Epithelial cell of esophagus (primary cell): Measurements from ENCODE around the gene MRM3.
"Not testable (repeated sequence)": the region's sequence is repeated elsewhere in the genome, so short reads cannot be mapped to it uniquely, and the experiment has no call there.

Source experiments
- DNase-seq: peaks from one replicate; pipeline ENCODE4 v3.0.0; 2010; ENCODE audit warnings: low read depth
- H3K4me3 ChIP-seq: 2 replicates; pipeline ENCODE4 v1.5.1; 2011; ENCODE audit warnings: mild to moderate bottlenecking, low read length, control low read depth
- TF ChIP-seq, protein P1 (sequence below): IDR thresholded peaks from 2 replicates; pipeline ENCODE4 v1.5.1; 2011; ENCODE audit warnings: low read depth, mild to moderate bottlenecking, low read length, control low read depth, inconsistent platforms; ENCODE audit not compliant: insufficient read depth; ENCODE audit errors: missing control alignments

MRM3 gene

DNA sequence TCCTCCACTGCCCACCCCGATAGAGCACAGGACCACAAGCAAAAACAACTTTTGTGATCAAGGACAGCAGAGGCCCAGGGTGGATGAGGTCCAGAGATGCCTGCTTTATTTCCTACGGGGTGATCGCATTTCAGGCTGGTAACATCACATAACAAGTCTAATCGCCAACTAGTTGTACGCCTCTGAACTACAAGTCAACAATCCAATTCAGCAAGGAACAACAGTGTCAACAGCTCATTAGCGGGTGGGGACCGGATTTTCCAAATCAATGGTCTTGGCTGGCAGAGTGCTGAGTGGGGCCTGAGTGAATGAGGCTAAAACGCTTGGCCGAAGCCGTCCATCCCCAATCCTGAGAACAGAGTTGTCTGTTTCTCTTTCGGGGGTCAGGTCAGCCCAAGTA is 17.1 kb downstream of the MRM3 start:
- no peak for DNase-seq
- TF ChIP-seq, protein P1, sequence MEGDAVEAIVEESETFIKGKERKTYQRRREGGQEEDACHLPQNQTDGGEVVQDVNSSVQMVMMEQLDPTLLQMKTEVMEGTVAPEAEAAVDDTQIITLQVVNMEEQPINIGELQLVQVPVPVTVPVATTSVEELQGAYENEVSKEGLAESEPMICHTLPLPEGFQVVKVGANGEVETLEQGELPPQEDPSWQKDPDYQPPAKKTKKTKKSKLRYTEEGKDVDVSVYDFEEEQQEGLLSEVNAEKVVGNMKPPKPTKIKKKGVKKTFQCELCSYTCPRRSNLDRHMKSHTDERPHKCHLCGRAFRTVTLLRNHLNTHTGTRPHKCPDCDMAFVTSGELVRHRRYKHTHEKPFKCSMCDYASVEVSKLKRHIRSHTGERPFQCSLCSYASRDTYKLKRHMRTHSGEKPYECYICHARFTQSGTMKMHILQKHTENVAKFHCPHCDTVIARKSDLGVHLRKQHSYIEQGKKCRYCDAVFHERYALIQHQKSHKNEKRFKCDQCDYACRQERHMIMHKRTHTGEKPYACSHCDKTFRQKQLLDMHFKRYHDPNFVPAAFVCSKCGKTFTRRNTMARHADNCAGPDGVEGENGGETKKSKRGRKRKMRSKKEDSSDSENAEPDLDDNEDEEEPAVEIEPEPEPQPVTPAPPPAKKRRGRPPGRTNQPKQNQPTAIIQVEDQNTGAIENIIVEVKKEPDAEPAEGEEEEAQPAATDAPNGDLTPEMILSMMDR = no peak
- H3K4me3 ChIP-seq = no peak overlapping the region

DNA sequence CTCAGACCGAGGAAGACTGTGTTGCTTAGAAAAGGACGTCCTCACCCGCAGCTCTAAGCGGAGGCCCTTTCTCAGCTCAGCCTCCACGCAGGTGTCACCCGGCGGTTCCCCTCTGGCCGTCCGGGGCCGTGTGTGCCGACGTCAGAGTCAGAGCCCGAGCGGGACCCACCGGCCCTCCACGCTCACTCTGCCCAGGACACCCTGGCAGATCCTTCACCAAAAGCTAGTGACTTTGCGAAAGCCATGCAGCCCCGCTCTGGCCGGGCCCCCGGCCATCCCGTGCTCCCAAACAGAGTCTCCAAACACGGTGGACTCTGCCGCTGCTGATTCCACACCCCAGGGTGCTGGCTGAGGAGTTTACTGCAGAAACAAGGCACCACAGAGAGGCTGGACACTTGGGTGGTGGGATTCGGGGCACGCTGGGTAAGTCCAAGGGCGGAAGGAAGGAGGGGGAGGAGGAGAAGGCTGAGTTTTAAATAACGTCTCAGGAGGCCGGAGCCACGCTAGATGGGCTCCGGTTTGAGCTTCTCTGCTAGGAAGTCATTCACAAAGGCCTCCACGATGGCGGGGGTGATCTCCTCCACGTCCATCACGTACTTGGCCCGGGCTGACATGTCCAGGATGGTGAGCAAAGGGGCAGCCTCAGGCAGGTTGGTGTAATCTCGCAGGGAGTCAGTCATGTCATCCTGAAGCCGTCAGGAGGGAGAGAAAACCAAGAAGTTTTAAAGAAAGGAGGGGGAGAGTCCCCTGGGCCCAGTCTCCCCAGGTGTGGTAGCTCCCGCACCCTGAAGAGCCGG is 18.5 kb downstream of the MRM3 start:
- no peak overlapping the region for H3K4me3 ChIP-seq
- TF ChIP-seq, protein P1 = no peak
- DNase-seq = no peak

DNA sequence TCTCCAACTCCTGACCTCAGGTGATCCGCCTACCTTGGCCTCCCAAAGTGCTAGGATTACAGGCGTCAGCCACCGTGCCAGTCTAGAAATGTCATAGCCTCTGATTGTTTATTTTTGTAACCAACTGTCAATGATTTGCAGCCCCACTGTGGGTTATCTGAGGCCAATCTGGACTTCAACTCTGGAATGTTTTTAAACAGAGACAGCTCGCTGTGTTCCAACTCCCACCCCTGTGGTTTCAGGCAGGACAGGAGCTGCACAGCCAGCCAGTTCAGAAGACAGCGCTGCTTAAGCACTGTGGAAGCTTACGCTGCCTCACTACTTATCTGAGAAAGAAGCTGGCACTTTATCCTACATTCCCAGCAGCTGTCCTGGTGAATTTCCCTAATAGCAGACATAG is 19.5 kb downstream of the MRM3 start:
- DNase-seq = no peak
- TF ChIP-seq, protein P1 = no peak
- H3K4me3 ChIP-seq = no peak overlapping the region

DNA sequence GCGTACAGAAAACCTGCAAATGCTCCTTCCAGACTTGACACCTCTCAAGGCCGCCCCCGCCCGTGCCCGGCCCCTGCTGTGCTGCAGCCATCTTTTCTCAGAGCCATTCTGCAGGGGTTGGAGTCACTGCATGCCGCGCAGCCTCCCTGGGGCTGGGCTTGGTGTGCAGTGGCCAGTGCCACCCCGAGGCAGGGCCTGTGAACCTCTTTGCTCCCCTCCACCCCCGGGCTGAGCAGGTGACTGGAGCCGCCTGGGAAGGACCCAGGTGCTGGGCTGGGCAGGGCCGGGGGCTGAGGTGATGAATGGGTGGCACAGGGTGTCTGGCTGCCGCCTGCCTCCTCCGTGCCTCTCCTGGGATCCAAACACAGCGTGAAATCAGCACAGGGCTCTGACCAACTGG is 20.3 kb downstream of the MRM3 start:
- TF ChIP-seq, protein P1 = no peak
- DNase-seq = no peak
- H3K4me3 ChIP-seq = no peak overlapping the region

DNA sequence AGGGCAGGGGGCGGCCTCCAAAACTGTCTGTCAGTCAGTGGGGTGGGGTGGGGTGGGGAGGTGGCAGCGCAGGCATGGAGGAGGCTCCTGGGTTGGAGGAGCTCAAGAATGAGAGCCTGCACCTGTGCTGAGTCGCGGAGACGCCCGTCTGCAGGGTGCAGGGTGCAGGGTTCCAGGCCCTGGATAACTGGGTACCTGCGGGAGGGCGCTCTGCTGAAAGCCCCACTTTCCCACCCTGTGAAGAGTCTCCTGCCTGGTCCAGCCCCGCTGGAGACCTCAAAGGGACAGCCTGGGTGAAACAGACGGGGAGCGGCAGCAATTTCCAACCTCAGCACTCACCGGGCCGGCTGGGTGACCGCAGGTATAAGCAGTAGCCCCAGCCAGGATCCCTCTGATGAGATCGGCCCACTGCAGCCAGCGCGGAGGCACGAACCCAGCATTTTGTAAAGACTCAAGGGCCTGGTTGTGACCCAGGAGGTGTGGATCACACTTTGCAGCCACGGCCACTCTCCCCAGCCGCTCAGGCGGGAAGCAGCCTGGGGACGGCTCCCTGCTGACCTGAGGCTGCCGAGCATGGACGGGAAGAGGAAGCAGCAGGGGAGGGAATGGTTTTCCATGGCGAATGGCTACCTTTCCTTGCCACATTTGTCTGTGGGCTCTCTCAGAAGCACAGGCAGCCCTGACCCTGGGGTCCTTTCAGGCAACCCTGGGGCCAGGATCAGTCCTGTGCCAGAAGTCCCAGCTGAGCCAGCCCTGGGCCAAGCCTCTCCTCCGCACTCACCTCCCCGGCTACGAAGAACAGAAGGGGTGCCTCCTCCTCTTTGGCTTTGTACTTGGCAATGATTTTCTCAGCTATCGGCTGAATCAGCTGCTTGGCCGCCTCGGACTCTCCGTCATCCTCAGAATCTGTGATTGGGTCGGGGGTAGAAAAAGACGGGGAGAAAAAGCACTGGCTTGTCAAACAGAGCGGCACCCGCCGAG is 21.0 kb downstream of the MRM3 start:
- TF ChIP-seq, protein P1 = no peak
- H3K4me3 ChIP-seq = no peak overlapping the region
- no peak for DNase-seq

DNA sequence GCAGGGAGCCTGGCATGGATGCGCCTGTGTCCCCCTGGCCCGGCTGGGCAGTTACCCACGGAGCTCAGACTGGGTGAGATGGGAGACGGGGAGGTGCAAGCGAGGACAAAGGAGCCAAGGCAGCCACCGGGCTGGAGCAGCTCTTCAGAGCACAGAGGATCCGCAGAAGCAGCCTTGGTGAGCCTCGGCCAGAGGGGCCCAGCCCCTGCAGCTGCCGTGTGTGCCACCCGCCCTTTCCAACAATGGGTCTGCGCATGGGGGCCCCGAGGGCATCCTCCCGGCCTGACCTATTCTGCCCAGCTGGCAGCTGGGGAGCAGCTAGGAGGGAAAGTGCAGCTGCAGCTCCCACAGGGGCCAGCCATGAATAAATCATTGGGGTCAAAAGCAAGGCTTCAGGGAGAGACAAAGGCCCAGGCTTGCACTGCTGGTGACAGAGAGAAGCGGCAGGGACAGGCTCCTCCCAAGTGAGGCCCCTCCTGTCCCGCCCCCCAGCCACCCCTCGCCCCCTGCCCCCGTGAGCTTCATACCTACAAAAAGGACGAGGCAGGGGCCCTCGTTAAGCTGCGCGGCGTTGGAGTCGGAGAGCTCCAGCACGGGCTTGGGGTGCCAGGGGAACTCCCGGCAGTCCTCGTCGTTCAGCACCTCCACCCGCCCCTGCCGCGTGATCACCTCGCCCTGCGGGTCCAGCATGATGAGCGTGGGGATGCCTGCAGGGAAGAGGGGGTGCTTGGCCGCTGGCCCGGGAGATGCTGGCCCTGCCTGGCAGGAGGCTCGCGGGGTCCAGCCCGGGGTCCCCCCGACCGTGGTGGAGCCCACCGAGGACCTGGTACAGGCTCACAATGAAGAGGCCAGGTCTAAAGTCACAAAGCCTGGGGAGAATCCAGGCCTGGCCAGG is 22.6 kb downstream of the MRM3 start:
- DNase-seq = no peak
- TF ChIP-seq, protein P1 = no peak
- H3K4me3 ChIP-seq = no peak overlapping the region

DNA sequence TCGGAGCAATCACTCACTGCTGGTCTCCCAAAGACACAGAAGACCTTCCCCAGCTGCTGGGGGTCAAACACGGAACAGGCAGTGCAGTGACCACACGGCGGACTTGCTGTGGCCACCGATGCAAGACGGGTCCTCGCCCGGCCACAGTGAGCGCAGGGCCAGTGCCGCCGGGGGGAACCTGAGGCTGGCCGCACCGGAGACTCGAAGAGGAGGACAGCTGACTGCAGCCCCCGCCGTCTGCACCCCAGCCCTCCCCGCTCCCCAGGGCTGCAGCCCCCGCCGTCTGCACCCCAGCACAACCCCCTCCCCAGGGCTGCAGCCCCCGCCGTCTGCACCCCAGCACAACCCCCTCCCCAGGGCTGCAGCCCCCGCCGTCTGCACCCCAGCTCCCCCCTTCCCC is 23.7 kb downstream of the MRM3 start:
- DNase-seq, H3K4me3 ChIP-seq: not testable (repeated sequence)
